Measurements from ENCODE around the gene PLCB1. TPM values are rescaled to one million over a fixed set of nuclear protein-coding genes. Genes with fewer than 3 reads are reported as not detected.

The PLCB1 gene
- total and polyA plus RNA-seq, 2 of the 4 experiments (the other 2 are of a cell fraction): 5.6 to 16.1 TPM

DNA sequence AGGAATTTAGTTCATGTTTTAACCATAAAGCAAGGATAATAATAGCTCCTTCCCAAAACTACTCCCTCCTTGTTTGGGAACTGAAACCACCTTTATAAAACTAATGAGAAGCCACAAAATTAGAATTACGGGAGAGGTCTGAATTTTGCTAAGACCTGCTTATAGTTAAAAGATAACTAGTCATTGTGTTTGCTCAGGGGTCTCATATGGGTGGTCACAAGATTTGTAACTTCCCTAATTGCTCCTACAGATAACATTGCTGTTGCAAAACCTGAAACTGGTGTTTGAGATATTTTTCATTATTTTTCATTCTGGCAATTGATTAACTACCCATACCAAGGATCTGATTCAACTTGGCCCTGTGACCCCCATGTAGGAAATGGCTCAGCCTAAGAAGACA lies 782.4 kb downstream of the PLCB1 start:
- ChIA-PET CTCF (interaction anchor here (0.6 kb wide), 1 partner anchor 13 kb away, joined by 3 read pairs; no protein-coding TSS in a partner anchor), POLR2A (ENCODE audit: unreplicated experiment) (no interaction called here)
- in situ Hi-C loops (cut with MboI; ENCODE audit: low sequenced_read_pairs): no loop called here
- dilution Hi-C loops (cut with HindIII; ENCODE audit: low sequenced_read_pairs, unreplicated experiment): no loop called here
- H3K4me2 ChIP-seq (ENCODE audit: low read depth, low read length): no peak overlapping the region
- H4K20me1 ChIP-seq (ENCODE audit: insufficient read depth, low read length): no peaks in the 10 kb centered on the region
- intact Hi-C loops (cut with micrococcal nuclease): no loop called here
- H3K4me3 ChIP-seq (ENCODE audit: insufficient read depth, low read depth, low read length): no peak overlapping the region
- ATAC-seq (ENCODE audit: low read depth): no peak
- no CpG with 5 or more reads among the region's 1 CpG for WGBS, 2 experiments (ENCODE audit: extremely low coverage in 2 of 2, insufficient read length in 1 of 2)
- H3K23ac ChIP-seq (ENCODE audit: low read depth, low read length): no peak overlapping the region
- no peak overlapping the region for H2BK15ac ChIP-seq (ENCODE audit: low read depth, low read length)
- no peak overlapping the region for H2AK9ac ChIP-seq (replicated peaks; ENCODE audit: low read depth, low read length, poor library complexity)
- no peak for TF ChIP-seq NFE2L2 (IDR thresholded peaks at IDR 0.05; ENCODE audit: low read depth, low read length)
- no peak for TF ChIP-seq POLR2A (IDR thresholded peaks at IDR 0.05; ENCODE audit: low read depth, low read length)
- no peak for TF ChIP-seq CEBPB (IDR thresholded peaks at IDR 0.05; ENCODE audit: low read depth, low read length)
- TF ChIP-seq, protein P1, sequence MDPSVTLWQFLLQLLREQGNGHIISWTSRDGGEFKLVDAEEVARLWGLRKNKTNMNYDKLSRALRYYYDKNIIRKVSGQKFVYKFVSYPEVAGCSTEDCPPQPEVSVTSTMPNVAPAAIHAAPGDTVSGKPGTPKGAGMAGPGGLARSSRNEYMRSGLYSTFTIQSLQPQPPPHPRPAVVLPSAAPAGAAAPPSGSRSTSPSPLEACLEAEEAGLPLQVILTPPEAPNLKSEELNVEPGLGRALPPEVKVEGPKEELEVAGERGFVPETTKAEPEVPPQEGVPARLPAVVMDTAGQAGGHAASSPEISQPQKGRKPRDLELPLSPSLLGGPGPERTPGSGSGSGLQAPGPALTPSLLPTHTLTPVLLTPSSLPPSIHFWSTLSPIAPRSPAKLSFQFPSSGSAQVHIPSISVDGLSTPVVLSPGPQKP (IDR thresholded peaks at IDR 0.05; ENCODE audit: borderline replicate concordance, low read depth, low read length): no peak
- TF ChIP-seq CHD1 (IDR thresholded peaks at IDR 0.05; ENCODE audit: low read depth, low read length): no peak
- TF ChIP-seq, protein P2, sequence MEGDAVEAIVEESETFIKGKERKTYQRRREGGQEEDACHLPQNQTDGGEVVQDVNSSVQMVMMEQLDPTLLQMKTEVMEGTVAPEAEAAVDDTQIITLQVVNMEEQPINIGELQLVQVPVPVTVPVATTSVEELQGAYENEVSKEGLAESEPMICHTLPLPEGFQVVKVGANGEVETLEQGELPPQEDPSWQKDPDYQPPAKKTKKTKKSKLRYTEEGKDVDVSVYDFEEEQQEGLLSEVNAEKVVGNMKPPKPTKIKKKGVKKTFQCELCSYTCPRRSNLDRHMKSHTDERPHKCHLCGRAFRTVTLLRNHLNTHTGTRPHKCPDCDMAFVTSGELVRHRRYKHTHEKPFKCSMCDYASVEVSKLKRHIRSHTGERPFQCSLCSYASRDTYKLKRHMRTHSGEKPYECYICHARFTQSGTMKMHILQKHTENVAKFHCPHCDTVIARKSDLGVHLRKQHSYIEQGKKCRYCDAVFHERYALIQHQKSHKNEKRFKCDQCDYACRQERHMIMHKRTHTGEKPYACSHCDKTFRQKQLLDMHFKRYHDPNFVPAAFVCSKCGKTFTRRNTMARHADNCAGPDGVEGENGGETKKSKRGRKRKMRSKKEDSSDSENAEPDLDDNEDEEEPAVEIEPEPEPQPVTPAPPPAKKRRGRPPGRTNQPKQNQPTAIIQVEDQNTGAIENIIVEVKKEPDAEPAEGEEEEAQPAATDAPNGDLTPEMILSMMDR (conservative IDR thresholded peaks at IDR 0.05; ENCODE audit: low read depth, low read length): no peak
- TF ChIP-seq MAZ (IDR thresholded peaks at IDR 0.05; ENCODE audit: borderline replicate concordance, low read depth, low read length): no peak
- TF ChIP-seq RFX5 (IDR thresholded peaks at IDR 0.05; ENCODE audit: low read depth, low read length): no peak
- no peak for TF ChIP-seq RAD21 (IDR thresholded peaks at IDR 0.05; ENCODE audit: low read length)
- no peak for TF ChIP-seq SMC3 (IDR thresholded peaks at IDR 0.05; ENCODE audit: low read depth, low read length)
- no peak for TF ChIP-seq MXI1 (IDR thresholded peaks at IDR 0.05; ENCODE audit: borderline replicate concordance, low read depth, low read length)
- no peak for TF ChIP-seq MAFK (IDR thresholded peaks at IDR 0.05; ENCODE audit: low read depth, low read length)
- TF ChIP-seq BHLHE40 (IDR thresholded peaks at IDR 0.05; ENCODE audit: low read depth, low read length): no peak
- TF ChIP-seq FOS (IDR thresholded peaks at IDR 0.05; ENCODE audit: low read depth, low read length): no peak
- TF ChIP-seq, protein P3, sequence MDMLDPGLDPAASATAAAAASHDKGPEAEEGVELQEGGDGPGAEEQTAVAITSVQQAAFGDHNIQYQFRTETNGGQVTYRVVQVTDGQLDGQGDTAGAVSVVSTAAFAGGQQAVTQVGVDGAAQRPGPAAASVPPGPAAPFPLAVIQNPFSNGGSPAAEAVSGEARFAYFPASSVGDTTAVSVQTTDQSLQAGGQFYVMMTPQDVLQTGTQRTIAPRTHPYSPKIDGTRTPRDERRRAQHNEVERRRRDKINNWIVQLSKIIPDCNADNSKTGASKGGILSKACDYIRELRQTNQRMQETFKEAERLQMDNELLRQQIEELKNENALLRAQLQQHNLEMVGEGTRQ (IDR thresholded peaks at IDR 0.05; ENCODE audit: low read depth, low read length): no peak
- no peak for TF ChIP-seq RCOR1 (IDR thresholded peaks at IDR 0.05; ENCODE audit: insufficient replicate concordance, low read length)
- no peaks in the 10 kb centered on the region for H3K9me1 ChIP-seq (ENCODE audit: insufficient read depth, low read length)
- H3K79me1 ChIP-seq (ENCODE audit: low read depth in 1 of 2, low read length in 2 of 2): no peaks in the 10 kb centered on the region
- no peaks in the 10 kb centered on the region for H3K36me3 ChIP-seq (ENCODE audit: control insufficient read depth, insufficient read depth, low read length)
- no peak overlapping the region for H3K9ac ChIP-seq (ENCODE audit: low read depth, low read length)
- H2BK5ac ChIP-seq (ENCODE audit: low read depth, low read length, poor library complexity, severe bottlenecking): no peak overlapping the region
- no peaks in the 10 kb centered on the region; the same call in 1 of the 2 replicates for H3K4me1 ChIP-seq (ENCODE audit: control insufficient read depth, insufficient read depth, low read length)
- H3K56ac ChIP-seq (ENCODE audit: extremely low read depth, insufficient read depth, low read length): no peak overlapping the region
- H2BK20ac ChIP-seq (ENCODE audit: low read depth, low read length): no peak overlapping the region
- no peak overlapping the region for H2BK120ac ChIP-seq (ENCODE audit: low read depth, low read length)
- no peak overlapping the region for H4K91ac ChIP-seq (ENCODE audit: insufficient read depth, low read depth, low read length)
- no peaks in the 10 kb centered on the region for H3K27me3 ChIP-seq (ENCODE audit: control insufficient read depth, insufficient read depth, low read length)
- no peak overlapping the region for H4K8ac ChIP-seq (ENCODE audit: low read depth in 2 of 2, low read length in 2 of 2)
- no peak for DNase-seq
- no peak overlapping the region for H3K27ac ChIP-seq (ENCODE audit: insufficient read depth, low read length)
- H4K5ac ChIP-seq (ENCODE audit: low read depth, low read length): no peak overlapping the region
- no peak overlapping the region for H2AFZ ChIP-seq (replicated peaks; ENCODE audit: low read length, poor library complexity)
- no TSS peak for BruUV-seq (replicated peaks)
- peaks cover 3% of the 10 kb centered on the region; the same call in 1 of the 2 replicates for H3K9me3 ChIP-seq (ENCODE audit: control insufficient read depth, insufficient read depth, low read length)
- no peak overlapping the region for H3K18ac ChIP-seq (ENCODE audit: low read depth, low read length)
- no peak overlapping the region for H3K4ac ChIP-seq (ENCODE audit: low read depth, low read length)
- H3K14ac ChIP-seq (replicated peaks; ENCODE audit: low read depth, low read length): no peak overlapping the region
- no peak overlapping the region for H2AK5ac ChIP-seq (ENCODE audit: low read depth, low read length)
